Measurements from ENCODE around the gene ITGA3. TPM values are rescaled to one million over a fixed set of nuclear protein-coding genes. Genes with fewer than 3 reads are reported as not detected.

ITGA3 gene
- total and polyA plus RNA-seq, 2 of the 13 experiments (the other 11 are each of a cell fraction or from before 2014, with no cell fraction given): 0.48 to 0.69 TPM

GRCh38 chr17:50015146-50015545 lies 40.8 kb upstream of the ITGA3 start:
- H3K9me3 ChIP-seq (ENCODE audit: low read length): peaks cover 3% of the 10 kb centered on the region; the same call in 1 of the 2 replicates
- H3K79me2 ChIP-seq (ENCODE audit: insufficient read depth, low read length): no peaks in the 10 kb centered on the region
- ATAC-seq: no peak
- no peak overlapping the region for H2AFZ ChIP-seq (ENCODE audit: low read length)
- DNase-seq (ENCODE audit: low spot score): no peak
- no peaks in the 10 kb centered on the region for H3K36me3 ChIP-seq (replicated peaks in 1 of 2; ENCODE audit: control insufficient read depth in 1 of 2, insufficient read depth in 2 of 2, low read length in 2 of 2)
- intact Hi-C loops (cut with micrococcal nuclease; ENCODE audit: unreplicated experiment): no loop called here
- no peak overlapping the region for H3K27ac ChIP-seq (ENCODE audit: extremely low read length, insufficient read depth, low read length)
- in situ Hi-C loops (cut with HindIII; ENCODE audit: extremely low pct_ligation_motif_present, low pct_unique_long_range_greater_than_20kb): no loop called here
- H3K4me3 ChIP-seq (replicated peaks in 1 of 3; ENCODE audit: insufficient read depth in 1 of 3, low read depth in 2 of 3, low read length in 3 of 3): no peak overlapping the region
- 44% methylated on average over 2 of the region's 2 CpGs for WGBS (ENCODE audit: low lambda C conversion rate)
- no peak for FAIRE-seq
- CTCF ChIA-PET (ENCODE audit: low intra/inter-chr PET ratio, low total read pairs): no interaction called here
- H4K20me1 ChIP-seq (ENCODE audit: insufficient read depth, low read length): no peaks in the 10 kb centered on the region
- POLR2A ChIA-PET: no interaction called here
- H3K27me3 ChIP-seq (ENCODE audit: control insufficient read depth in 1 of 2, insufficient read depth in 2 of 2, low read length in 2 of 2): no peaks in the 10 kb centered on the region
- no peak overlapping the region for H3K4me2 ChIP-seq (ENCODE audit: low read depth, low read length)
- BruUV-seq (replicated peaks): no TSS peak
- TF ChIP-seq MIER3 (CRISPR knock-in tag; IDR thresholded peaks at IDR 0.05; ENCODE audit: borderline replicate concordance) (no peak), ZNF644 (CRISPR knock-in tag; IDR thresholded peaks at IDR 0.05; ENCODE audit: low read depth) (no peak), MAFG (CRISPR knock-in tag; IDR thresholded peaks at IDR 0.05) (no peak), ZNF580 (CRISPR knock-in tag; IDR thresholded peaks at IDR 0.05; ENCODE audit: borderline replicate concordance, low read depth) (no peak), NR3C1 (CRISPR knock-in tag; IDR thresholded peaks at IDR 0.05) (no peak), ZHX2 (IDR thresholded peaks at IDR 0.05; ENCODE audit: low read depth) (no peak), ZHX2 (CRISPR knock-in tag; IDR thresholded peaks at IDR 0.05; ENCODE audit: borderline replicate concordance) (no peak), ZNF556 (CRISPR knock-in tag; IDR thresholded peaks at IDR 0.05; ENCODE audit: borderline replicate concordance) (no peak), ZFP36L2 (CRISPR knock-in tag; IDR thresholded peaks at IDR 0.05) (no peak), ZNF737 (CRISPR knock-in tag; IDR thresholded peaks at IDR 0.05; ENCODE audit: borderline replicate concordance) (no peak), SUZ12 (IDR thresholded peaks at IDR 0.05; ENCODE audit: low read depth, low read length) (no peak), MEIS2 (CRISPR knock-in tag; IDR thresholded peaks at IDR 0.05) (no peak), ZNF510 (CRISPR knock-in tag; IDR thresholded peaks at IDR 0.05; ENCODE audit: low read depth) (no peak), NFKBIZ (CRISPR knock-in tag; IDR thresholded peaks at IDR 0.05) (no peak), FOXJ3 (CRISPR knock-in tag; IDR thresholded peaks at IDR 0.05; ENCODE audit: borderline replicate concordance) (no peak), PITX1 (CRISPR knock-in tag; IDR thresholded peaks at IDR 0.05) (no peak), ZNF207 (IDR thresholded peaks at IDR 0.05; ENCODE audit: borderline replicate concordance) (no peak), CBX1 (IDR thresholded peaks at IDR 0.05; ENCODE audit: low read depth) (no peak), KMT2B (CRISPR knock-in tag; IDR thresholded peaks at IDR 0.05) (no peak)
- H3K4me1 ChIP-seq (ENCODE audit: insufficient read depth, low read length): no peaks in the 10 kb centered on the region
- H3K9ac ChIP-seq (ENCODE audit: insufficient read depth, low read depth, low read length): no peak overlapping the region
